Hepatocyte (in vitro differentiated cells): ENCODE data around the gene TMEM232. TPM values are rescaled to one million over a fixed set of nuclear protein-coding genes. Genes with fewer than 3 reads are reported as not detected.
A peak's percentile ranks its signal among the peaks of the same experiment; 100 is the strongest.

Source experiments
- DNase-seq: peaks from one replicate; pipeline ENCODE4 v3.0.0-alpha.2; 2016; ENCODE audit warnings: low spot score
- H2AFZ ChIP-seq: fragments of 200-600 bp; sonication (generic); 2 replicates; pipeline ENCODE4 v1.6.0; 2016; ENCODE audit warnings: antibody characterized with exemption, mild to moderate bottlenecking
- H3K27ac ChIP-seq: fragments of 200-600 bp; sonication (generic); 2 replicates; pipeline ENCODE4 v1.5.1; 2016; ENCODE audit warnings: mild to moderate bottlenecking
- H3K27me3 ChIP-seq: fragments of 200-600 bp; sonication (generic); 2 replicates; pipeline ENCODE4 v1.6.1; 2016
- H3K36me3 ChIP-seq: fragments of 200-600 bp; sonication (generic); replicated peaks from 2 replicates; pipeline ENCODE4 v1.5.1; 2016; ENCODE audit warnings: low read depth; ENCODE audit not compliant: insufficient read depth
- H3K4me1 ChIP-seq: fragments of 200-600 bp; sonication (generic); 2 replicates; pipeline ENCODE4 v1.5.1; 2016; ENCODE audit warnings: mild to moderate bottlenecking, moderate library complexity; ENCODE audit not compliant: insufficient read depth
- H3K4me2 ChIP-seq: fragments of 200-600 bp; sonication (generic); 2 replicates; pipeline ENCODE4 v1.6.0; 2016
- H3K4me3 ChIP-seq: fragments of 200-600 bp; sonication (generic); 2 replicates; pipeline ENCODE4 v1.5.1; 2016; ENCODE audit warnings: mild to moderate bottlenecking
- H3K79me2 ChIP-seq: fragments of 200-600 bp; sonication (generic); 2 replicates; pipeline ENCODE4 v1.6.0; 2017; ENCODE audit warnings: mild to moderate bottlenecking
- H3K9me2 ChIP-seq: fragments of 200-600 bp; sonication (generic); replicated peaks from 2 replicates; pipeline ENCODE4 v1.6.0; 2017; ENCODE audit warnings: mild to moderate bottlenecking; ENCODE audit not compliant: insufficient read depth
- H3K9me3 ChIP-seq: fragments of 200-600 bp; sonication (generic); 2 replicates; pipeline ENCODE4 v1.5.1; 2016; ENCODE audit warnings: low read depth, mild to moderate bottlenecking
- H4K20me1 ChIP-seq: fragments of 200-600 bp; sonication (generic); 2 replicates; pipeline ENCODE4 v1.6.0; 2016; ENCODE audit warnings: mild to moderate bottlenecking; ENCODE audit not compliant: insufficient read depth, poor library complexity, severe bottlenecking
- CTCF ChIP-seq: fragments of 200-600 bp; sonication (generic); IDR thresholded peaks from 2 replicates; pipeline ENCODE4 v1.5.1; 2016; ENCODE audit warnings: antibody characterized with exemption, mild to moderate bottlenecking; ENCODE audit not compliant: poor library complexity
- EZH2 ChIP-seq: fragments of 200-600 bp; sonication (generic); IDR thresholded peaks from 2 replicates; pipeline ENCODE4 v1.6.1; 2016; ENCODE audit warnings: antibody characterized with exemption, mild to moderate bottlenecking, borderline replicate concordance
- EZH2phosphoT487 ChIP-seq: fragments of 200-600 bp; sonication (generic); IDR thresholded peaks from one replicate; pipeline ENCODE4 v1.6.1; 2018; ENCODE audit warnings: antibody characterized with exemption, mild to moderate bottlenecking, low read depth, moderate library complexity; ENCODE audit not compliant: unreplicated experiment, severe bottlenecking
- WGBS: methylation state at CpG from one replicate; pipeline ENCODE4 v1.1.6; 2016; ENCODE audit warnings: low lambda C conversion rate; ENCODE audit errors: missing lambda C conversion rate; 5-methylcytosine and 5-hydroxymethylcytosine counted together
- polyA plus RNA-seq: library from polyadenylated mRNA; unstranded; fragments of >200 nt; fragmentation: Nextera tagmentation; extraction: Ambion mirVana; gene quantifications from 2 replicates; pipeline ENCODE4 v1.2.1, GENCODE V29; 2016
- total RNA-seq: library from RNA; depleted of rRNA; stranded (reverse); fragments of >200 nt; gene quantifications from 2 replicates; pipeline ENCODE4 v1.2.3, GENCODE V29; 2014

The TMEM232 gene
- total and polyA plus RNA-seq, 2 experiments from 2014 or later: 2.4 to 2.8 TPM

DNA sequence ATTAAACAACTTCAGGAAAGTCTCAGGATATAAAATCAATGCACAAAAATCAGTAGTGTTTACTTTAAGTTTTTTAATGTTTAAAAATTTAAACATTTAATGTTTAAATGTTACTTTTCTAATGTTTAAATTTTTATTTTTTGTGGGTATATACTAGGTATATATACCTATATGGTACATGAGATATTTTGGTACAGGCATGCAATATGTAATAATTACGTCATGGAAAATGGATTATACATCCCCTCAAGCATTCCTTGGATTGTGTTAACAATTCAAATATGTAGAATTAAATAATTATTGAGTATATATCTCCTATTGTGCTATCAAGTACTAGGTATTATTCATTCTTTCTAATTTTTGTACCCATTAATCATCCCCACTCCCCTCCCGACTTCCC, 291.3 kb downstream of the TMEM232 start:
- 81% methylated on average over 2 of the region's 2 CpGs for WGBS
- no peaks in the 10 kb centered on the region for H3K79me2 ChIP-seq
- no peaks in the 10 kb centered on the region for H3K36me3 ChIP-seq
- no peaks in the 10 kb centered on the region for H4K20me1 ChIP-seq
- no peak overlapping the region for H2AFZ ChIP-seq
- no peak for TF ChIP-seq CTCF
- TF ChIP-seq EZH2: no peak
- TF ChIP-seq EZH2phosphoT487: no peak
- no peak for DNase-seq
- no peak overlapping the region for H3K4me2 ChIP-seq
- H3K4me3 ChIP-seq: no peak overlapping the region
- no peaks in the 10 kb centered on the region for H3K4me1 ChIP-seq
- no peak overlapping the region for H3K27ac ChIP-seq
- no peaks in the 10 kb centered on the region for H3K9me3 ChIP-seq
- H3K9me2 ChIP-seq: no peaks in the 10 kb centered on the region
- H3K27me3 ChIP-seq: no peaks in the 10 kb centered on the region

GRCh38 chr5:110431603-110432002, 294.9 kb downstream of the TMEM232 start:
- no peaks in the 10 kb centered on the region for H3K9me3 ChIP-seq
- H4K20me1 ChIP-seq: no peaks in the 10 kb centered on the region
- no peak overlapping the region for H3K4me2 ChIP-seq
- DNase-seq: no peak
- H3K9me2 ChIP-seq: no peaks in the 10 kb centered on the region
- H3K4me3 ChIP-seq: no peak overlapping the region
- H3K27ac ChIP-seq: no peak overlapping the region
- no peak for TF ChIP-seq EZH2
- no peak for TF ChIP-seq EZH2phosphoT487
- TF ChIP-seq CTCF: no peak
- no peaks in the 10 kb centered on the region for H3K79me2 ChIP-seq
- no peak overlapping the region for H2AFZ ChIP-seq
- H3K36me3 ChIP-seq: no peaks in the 10 kb centered on the region
- H3K27me3 ChIP-seq: no peaks in the 10 kb centered on the region
- no peaks in the 10 kb centered on the region for H3K4me1 ChIP-seq

DNA sequence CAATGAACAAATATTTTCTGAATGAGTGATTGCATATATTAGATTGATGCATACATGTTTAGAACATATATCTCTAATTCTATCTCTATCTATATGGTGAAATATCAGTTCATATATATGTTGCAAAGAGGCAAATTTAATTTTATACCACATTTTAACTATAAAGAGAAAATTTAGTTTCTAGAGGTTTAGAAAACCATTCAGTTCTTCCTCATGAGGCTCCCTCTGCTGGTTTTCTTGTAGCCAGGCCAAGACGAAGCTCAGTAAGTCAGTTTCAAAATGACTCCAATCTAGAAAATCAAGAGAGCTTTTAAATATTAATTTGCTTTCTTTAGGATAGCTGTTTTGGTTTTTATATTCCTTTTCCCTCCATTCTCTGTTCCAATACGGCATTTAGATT, 312.1 kb downstream of the TMEM232 start:
- Histone ChIP-seq H3K79me2 (no peaks in the 10 kb centered on the region), H3K27ac (no peak overlapping the region), H3K27me3 (no peaks in the 10 kb centered on the region), H3K9me3 (no peaks in the 10 kb centered on the region), H3K4me3 (no peak overlapping the region), H3K9me2 (peaks cover 4% of the 10 kb centered on the region), H3K36me3 (no peaks in the 10 kb centered on the region), H4K20me1 (no peaks in the 10 kb centered on the region), H3K4me2 (no peak overlapping the region), H3K4me1 (no peaks in the 10 kb centered on the region), H2AFZ (no peak overlapping the region)
- peak; percentile 34 for DNase-seq
- 44% methylated on average over 2 of the region's 2 CpGs for WGBS
- TF ChIP-seq CTCF (peak; percentile 57), EZH2 (no peak)

DNA sequence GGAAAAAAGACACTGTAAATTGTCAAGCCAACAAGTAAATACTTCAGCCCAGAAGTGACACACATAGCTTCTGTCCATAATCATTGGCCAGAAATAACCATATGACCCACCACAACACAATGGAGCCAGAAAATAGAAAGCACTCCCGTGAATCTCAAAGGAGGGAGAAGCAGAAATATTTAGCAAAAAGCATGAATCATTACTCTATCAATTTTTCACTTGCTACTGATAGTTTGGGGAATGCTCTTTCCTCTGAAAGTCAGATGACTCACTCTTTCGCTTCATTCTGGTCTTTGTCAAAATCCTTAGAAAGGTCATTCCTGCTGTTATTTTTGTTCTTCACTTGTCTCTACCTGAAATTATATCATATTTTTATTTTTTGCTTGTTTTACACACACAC, 312.6 kb downstream of the TMEM232 start:
- Histone ChIP-seq H3K4me2 (no peak overlapping the region), H3K9me3 (no peaks in the 10 kb centered on the region), H3K79me2 (no peaks in the 10 kb centered on the region), H3K27ac (no peak overlapping the region), H3K4me3 (no peak overlapping the region), H3K9me2 (peaks cover 4% of the 10 kb centered on the region), H3K4me1 (no peaks in the 10 kb centered on the region), H4K20me1 (no peaks in the 10 kb centered on the region), H3K27me3 (no peaks in the 10 kb centered on the region), H2AFZ (no peak overlapping the region), H3K36me3 (no peaks in the 10 kb centered on the region)
- WGBS: 70% methylated on average over 2 of the region's 2 CpGs
- peak; percentile 3 for DNase-seq
- TF ChIP-seq EZH2: no peak
- no peak for TF ChIP-seq CTCF
- no peak for TF ChIP-seq EZH2phosphoT487
